Subcutaneous adipose tissue (tissue), 4 donors: ENCODE measurements around the gene ATP5PO. TPM values are rescaled to one million over a fixed set of nuclear protein-coding genes. Genes with fewer than 3 reads are reported as not detected.

Experiments used
- total RNA-seq, 4 donors: library from RNA; depleted of rRNA; stranded (reverse); fragments of >200 nt; gene quantifications; one replicate each; pipeline ENCODE4 v1.1.0, GENCODE V29; 2016
- TF ChIP-seq, protein P1 (sequence below): fragments of 450-650 bp; IDR thresholded peaks from one replicate; pipeline ENCODE4 v1.5.1; 2016; ENCODE audit warnings: low read depth, mild to moderate bottlenecking, control low read depth, antibody characterized with exemption, moderate library complexity

Gene ATP5PO
- total RNA-seq, 4 donors from 2014 or later = 166 to 271 (median 236) TPM

DNA sequence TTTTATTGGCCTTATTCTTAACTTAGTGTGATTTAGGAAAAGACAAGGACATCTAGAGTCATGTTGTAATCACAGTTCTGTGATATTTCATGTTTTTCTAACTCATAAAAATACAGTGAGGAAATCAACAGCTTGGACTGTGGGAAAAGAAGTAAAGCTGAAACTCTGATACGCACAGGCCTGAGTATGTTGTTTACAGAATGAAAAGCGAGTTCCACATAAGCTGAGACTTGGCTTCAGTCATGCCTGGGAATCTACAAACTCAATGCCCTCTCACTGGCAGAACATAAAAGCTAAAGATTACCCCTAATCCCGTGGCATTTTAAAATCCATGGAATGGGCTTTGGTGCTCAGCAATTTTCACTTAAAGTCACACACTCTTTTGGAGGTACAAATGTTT lies 23.6 kb upstream of the ATP5PO start:
- TF ChIP-seq, protein P1, sequence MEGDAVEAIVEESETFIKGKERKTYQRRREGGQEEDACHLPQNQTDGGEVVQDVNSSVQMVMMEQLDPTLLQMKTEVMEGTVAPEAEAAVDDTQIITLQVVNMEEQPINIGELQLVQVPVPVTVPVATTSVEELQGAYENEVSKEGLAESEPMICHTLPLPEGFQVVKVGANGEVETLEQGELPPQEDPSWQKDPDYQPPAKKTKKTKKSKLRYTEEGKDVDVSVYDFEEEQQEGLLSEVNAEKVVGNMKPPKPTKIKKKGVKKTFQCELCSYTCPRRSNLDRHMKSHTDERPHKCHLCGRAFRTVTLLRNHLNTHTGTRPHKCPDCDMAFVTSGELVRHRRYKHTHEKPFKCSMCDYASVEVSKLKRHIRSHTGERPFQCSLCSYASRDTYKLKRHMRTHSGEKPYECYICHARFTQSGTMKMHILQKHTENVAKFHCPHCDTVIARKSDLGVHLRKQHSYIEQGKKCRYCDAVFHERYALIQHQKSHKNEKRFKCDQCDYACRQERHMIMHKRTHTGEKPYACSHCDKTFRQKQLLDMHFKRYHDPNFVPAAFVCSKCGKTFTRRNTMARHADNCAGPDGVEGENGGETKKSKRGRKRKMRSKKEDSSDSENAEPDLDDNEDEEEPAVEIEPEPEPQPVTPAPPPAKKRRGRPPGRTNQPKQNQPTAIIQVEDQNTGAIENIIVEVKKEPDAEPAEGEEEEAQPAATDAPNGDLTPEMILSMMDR = no peak

DNA sequence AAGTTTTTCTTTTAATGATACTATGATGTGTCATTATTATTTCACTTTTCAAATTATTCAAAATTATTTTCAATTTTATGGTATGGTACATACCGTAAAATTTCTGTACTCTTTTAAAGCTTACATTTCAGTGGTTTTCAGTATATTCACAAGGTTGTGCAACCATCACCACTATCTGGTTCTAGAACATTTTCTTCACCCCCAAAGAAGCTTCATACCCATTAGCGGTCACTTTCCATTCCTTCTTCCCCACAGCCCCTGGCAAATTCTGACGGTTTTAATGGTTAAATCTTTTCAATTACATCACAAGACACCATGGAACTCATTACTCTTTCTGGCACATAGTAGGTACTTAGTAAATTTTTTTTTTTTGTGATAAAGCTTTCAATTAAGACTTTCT lies 22.8 kb upstream of the ATP5PO start:
- TF ChIP-seq, protein P1 = no peak

DNA sequence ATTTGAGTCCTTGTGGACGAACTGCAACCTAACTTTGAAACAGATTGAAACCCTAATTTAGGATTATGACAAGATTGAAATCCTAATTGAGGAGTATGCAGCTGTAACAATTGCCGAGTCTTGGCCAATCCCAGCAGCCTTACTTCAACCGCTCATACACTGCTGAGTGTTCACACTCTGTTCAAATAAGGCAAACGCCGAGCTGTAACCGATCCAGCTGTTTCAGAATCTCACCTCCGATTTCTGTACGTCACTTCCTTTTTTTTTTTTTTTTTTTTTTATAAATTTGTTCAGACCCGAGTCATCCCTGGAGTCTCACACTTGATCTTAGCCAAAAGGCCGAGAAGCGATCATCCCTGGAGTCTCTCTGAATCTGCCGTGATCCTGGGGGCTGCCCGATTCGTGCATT lies 22.3 kb upstream of the ATP5PO start:
- TF ChIP-seq, protein P1 = no peak

DNA sequence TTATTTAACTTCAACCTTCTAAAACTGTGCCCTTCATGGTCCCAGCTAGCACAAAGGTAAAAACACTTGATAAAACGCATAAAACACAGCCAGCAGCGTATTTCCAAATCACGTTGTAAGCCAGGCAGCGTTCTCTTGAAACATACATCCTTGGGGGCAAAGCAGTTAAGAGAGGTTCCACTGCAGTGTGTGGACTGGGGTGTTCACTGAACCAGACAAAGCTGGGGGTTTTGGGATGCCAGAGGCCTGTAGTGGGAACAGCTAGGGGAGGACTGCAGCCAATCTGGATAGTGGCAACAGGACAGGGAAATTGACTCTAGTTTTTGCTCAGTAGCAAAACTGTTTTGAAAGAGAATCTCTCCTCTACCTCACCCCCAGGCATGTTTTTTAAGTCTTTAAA lies 21.5 kb upstream of the ATP5PO start:
- TF ChIP-seq, protein P1 = no peak

DNA sequence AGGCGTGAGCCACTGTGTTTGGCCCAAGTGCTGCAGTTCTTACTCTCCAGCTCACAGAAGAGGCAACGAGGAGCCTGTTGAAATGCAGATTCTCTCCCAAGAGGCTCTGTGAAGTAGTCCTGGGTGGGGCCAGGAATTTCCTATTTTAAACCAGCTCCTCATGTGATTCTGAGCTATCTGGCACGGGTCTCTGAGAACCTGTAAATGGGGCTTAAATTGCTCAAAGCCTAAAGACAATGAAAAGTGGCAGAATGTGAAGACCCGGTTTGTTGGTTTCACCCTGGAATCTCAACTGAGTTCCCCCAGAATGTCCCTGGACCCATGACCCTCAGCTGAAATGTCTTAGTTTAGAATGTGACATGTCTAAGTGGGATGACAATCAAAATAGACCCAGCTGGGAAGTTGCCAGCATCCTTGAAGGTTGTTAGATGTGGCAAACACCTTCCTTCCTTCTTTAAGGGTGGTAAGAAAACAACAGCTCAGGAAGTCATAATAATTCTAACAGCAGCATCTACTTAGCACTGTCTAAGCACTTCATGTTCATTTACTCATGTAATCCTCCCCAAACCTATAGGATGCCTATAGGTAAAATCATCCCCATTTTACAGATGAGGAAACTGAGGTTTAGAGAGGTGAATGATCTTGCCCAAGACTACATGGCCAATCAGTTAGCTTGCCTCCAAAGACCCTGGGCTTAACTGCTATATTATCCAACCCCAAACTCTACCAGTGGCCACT lies 20.9 kb upstream of the ATP5PO start:
- TF ChIP-seq, protein P1 = no peak

DNA sequence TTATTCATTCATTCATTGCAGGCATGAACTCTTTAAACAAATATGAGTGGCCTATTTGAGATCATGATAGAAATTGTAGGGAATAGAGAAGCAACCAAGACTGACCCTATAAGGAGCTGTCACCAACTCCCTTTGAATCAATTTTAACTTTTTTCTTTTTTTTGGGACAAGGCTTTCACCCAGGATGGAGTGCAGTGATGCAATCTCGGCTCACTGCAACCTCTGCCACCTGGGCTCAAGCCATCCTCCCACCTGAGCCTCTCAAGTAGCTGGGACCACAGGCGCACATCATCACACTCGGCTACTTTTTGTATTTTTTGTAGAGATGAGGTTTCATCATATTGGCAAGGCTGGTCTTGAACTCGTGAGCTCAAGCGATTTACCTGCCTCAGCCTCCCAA lies 17.1 kb upstream of the ATP5PO start:
- TF ChIP-seq, protein P1 = no peak

DNA sequence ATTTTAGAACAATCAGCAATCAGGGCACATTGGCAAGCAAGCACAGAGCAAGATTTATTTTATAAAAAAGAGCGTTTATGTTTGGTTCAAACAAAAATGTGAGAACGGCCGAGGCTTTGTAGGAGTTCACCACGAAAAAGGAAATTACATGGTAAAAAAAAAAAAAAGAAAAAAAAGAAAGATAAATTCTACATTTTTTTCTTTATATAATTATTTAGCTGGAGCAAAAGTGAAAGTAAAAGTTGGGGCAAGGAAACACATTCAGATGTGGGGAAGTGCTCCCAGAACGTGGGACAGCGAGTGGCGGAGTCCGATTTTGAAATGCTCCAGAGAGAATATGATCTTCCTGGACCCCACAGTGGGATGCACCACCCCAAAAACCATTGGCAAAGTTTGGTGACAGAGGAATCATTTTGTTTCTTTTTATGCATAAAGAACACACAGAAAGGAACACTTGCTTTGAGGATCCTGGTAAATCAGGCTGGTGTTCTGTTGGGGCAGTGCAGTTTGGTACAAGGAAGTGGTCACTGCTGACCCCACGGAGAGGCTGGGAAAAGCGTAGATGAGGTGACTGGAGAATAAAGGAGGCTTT lies 16.3 kb upstream of the ATP5PO start:
- TF ChIP-seq, protein P1 = no peak
